IPS-NIHi7 (cell line): ENCODE measurements around the gene KCNG3.
"Not testable (repeated sequence)": the region's sequence is repeated elsewhere in the genome, so short reads cannot be mapped to it uniquely, and the experiment has no call there.

ENCODE experiments used
- DNase-seq: peaks from one replicate; pipeline ENCODE4 v3.0.0; 2012; ENCODE audit warnings: mixed read lengths; ENCODE audit errors: extremely low spot score

KCNG3 gene

DNA sequence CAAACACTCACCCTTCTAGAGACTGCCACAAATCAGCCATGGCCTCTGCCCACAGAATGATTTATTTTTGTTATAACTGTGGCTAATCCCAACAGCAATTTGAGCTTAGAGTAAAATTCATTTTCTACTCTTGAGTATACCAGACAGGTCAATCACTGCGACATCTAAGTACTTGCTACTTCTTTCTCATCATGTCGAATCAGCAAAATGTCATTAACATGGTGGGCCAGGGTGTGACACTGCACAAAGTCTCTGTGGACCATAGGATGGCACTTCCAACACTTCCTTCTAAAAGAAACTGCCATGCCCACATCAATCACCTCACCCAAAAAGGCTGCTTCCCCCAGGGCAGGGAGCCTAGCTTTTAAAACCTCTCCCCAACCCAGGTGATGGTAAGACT lies 64.4 kb downstream of the KCNG3 start:
- DNase-seq: no peak

DNA sequence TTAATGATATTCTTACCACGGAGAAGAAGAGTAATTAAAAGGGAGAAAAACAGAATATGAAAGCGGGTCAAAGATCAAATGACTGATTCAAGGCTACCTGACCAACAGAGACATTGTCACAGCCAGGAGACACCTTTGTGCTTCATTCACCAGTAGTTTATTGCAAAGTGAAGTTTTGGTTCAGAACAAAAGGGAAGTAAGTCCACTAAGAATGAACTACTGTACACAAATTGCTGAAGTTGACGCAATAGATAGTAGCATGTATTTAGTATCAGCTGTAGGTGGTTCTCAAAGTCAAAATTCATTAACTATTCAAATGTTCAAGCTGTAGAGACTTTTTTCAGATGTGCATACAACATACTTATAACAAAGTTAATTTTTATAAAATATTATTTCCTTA lies 68.1 kb downstream of the KCNG3 start:
- no peak for DNase-seq

DNA sequence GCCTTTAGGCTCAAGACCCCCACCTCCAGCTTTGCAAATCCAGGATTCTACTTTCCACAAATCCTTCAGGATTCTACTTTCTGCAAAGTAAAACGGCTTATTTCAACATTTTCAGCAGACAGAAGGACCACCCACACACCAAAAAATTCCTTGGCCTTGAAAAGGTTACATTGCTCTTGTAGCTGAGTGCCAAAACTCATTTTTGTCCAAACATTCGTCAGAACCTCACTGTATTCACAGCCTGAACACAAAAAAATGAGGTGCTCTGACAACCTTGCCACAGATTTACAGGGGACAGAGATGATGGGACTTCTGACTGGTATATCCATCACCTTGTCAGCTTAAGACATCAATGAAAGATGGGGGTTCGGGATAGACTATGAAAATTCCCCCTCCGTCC lies 69.7 kb downstream of the KCNG3 start:
- DNase-seq: no peak

DNA sequence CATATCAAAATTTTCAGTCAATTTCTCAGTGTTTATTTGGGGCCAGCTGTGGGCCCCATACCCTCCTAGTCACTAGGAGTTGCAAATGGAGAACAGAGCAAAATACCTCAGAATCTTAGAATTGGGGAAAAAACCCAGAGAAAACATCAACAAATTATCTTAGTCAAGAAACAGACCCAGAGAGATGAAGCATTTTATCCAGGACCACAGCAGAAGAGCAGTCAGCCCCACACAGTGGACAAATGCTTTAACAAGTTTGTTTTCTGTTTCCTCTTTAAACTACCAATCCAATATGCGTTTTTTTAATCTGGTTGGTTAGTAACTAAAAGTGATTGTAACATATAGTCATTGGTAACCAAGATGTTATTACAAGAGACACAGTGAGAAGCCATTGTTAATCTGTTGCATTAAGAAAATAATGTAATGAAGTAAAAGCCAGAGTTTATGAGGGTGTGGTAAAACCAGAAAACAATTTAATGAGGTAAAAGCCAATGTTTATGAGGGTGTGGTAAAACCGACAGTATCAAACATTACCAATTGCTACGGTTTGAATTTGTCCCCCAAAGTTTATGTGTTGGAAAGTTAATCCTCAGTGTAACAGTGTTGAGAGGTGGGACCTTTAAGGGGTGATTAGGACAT lies 72.1 kb downstream of the KCNG3 start:
- no peak for DNase-seq

GRCh38 chr2:42421157-42421485 lies 72.7 kb downstream of the KCNG3 start:
- no peak for DNase-seq

- DNase-seq: no peak
Measured at GRCh38 chr2:42414648-42415047, 79.1 kb downstream of the KCNG3 start.

GRCh38 chr2:42414158-42414557 lies 79.6 kb downstream of the KCNG3 start:
- no peak for DNase-seq

- DNase-seq: no peak
Measured at GRCh38 chr2:42410742-42411514, 82.9 kb downstream of the KCNG3 start.

- no peak for DNase-seq
Measured at GRCh38 chr2:42408009-42408408, 85.8 kb downstream of the KCNG3 start.

DNA sequence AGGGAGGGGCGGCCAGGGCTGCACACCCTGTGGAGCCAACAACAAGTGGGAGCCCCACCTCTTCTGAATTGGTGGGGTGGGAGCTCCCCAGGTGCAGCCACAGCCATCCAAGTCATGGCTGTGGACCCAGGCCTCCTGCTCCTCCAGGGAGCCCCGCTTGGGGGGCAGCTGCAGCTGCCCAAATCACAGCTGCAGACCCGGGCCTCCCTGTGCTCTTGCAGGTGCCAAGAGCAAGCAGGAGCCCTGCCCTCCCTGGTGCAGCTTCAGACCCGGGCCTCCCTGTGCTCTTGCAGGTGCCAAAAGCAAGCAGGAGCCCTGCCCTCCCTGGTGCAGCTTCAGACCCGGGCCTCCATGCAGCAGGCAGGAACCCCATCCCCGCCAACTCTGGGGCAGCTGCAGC lies 86.3 kb downstream of the KCNG3 start:
- DNase-seq: no peak

DNA sequence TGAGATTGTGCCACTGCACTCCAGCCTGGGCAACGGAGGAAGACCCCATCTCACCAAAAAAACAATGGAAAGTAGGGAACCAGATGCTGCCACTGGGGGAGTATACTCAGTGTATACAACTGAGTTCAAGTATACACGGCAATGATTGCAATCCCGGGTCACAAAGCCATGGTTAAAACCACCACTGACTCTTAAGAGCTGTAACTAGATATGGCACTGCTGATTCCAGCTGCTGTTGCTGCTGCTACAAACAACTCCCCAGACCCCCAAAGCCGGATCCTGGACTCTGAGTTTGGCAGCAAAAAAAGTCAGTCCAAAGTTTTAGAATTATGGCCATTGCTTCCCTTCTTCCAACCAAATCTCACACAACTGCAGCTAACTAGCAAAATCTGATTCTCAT lies 89.1 kb downstream of the KCNG3 start:
- no peak for DNase-seq

DNA sequence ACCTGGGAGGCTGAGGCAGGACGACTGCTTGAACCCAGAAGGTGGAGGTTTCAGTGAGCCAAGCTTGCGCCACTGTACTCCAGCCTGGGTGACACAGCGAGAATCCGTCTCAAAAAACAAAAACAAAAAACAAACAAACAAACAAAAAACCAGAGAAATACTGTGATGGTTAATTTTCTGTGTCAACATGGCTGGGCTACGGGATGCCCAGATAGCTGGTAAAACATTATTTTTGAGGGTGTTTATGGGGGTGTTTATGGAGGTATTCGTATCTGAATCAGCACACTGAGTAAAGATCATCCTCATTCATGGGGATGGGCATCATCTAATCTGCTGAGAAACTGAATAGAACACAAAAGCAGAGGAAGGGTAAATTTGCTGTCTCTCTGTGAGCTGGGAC lies 92.0 kb downstream of the KCNG3 start:
- DNase-seq: no peak

- DNase-seq: not testable (repeated sequence)
Measured at GRCh38 chr2:42398052-42398451, 95.7 kb downstream of the KCNG3 start.

- DNase-seq: not testable (repeated sequence)
Measured at GRCh38 chr2:42393320-42393719, 100.5 kb downstream of the KCNG3 start.

DNA sequence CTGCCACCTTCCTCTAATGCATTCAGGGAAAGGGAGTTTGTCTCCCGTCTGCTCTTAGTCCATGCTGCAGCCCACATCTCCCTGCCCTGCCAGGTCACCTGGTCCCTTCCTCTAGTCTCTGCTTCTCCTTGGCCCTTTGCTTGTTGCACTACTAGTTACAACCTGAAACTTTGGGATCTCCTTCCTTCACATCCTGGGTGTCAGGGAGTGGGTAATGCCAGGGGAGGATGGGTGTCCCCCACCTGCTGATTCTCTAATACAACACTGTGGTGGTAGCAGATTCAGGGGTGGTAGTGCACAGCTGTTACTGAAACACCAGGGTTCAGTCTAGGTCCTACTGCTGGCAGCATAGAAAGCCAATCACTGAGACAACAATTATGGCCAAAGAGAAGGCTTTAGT lies 101.6 kb downstream of the KCNG3 start:
- DNase-seq: no peak
